Stomach (tissue), 4 donors: ENCODE measurements around the gene COLGALT1.

ENCODE experiments used
- POLR2A ChIP-seq, 4 donors: fragments of 450-650 bp; IDR thresholded peaks; one replicate each; pipeline ENCODE4 v1.6.1; 2016; ENCODE audit warnings: antibody characterized with exemption in 4 of 4, control low read depth in 2 of 4, mild to moderate bottlenecking in 1 of 4, moderate library complexity in 1 of 4
- POLR2AphosphoS5 ChIP-seq, 3 donors: sonication (generic); formaldehyde crosslinking; IDR thresholded peaks; one replicate each; pipeline ENCODE4 v1.6.1; 2016; ENCODE audit warnings: antibody characterized with exemption in 3 of 3
- TF ChIP-seq, protein P1 (sequence below), 7 experiments: fragments of 450-650 bp in 4 of 7; fragments of 200-600 bp in 3 of 7; sonication (generic) in 3 of 7; IDR thresholded peaks; one replicate each; pipeline ENCODE4 v1.5.1; 2016 to 2019; ENCODE audit warnings: antibody characterized with exemption in 7 of 7, control low read depth in 2 of 7, mild to moderate bottlenecking in 1 of 7

DNA sequence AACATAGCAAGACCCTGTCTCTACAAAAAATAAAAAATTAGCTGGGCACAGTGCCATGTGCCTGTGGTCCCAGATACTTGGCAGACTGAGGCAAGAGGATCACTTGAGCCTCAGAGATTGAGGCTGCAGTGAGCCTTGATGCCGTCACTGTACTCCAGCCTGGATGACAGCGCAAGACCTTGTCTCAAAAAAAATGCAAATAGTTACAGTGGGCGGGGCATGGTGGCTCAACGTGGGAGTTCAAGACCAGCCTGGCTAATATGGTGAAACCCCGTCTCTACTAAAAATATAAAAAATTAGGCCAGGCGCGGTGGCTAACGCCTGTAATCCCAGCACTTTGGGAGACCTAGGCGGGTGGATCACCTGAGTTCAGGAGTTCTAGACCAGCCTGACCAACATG lies 35.5 kb upstream of the COLGALT1 start:
- TF ChIP-seq, protein P1, sequence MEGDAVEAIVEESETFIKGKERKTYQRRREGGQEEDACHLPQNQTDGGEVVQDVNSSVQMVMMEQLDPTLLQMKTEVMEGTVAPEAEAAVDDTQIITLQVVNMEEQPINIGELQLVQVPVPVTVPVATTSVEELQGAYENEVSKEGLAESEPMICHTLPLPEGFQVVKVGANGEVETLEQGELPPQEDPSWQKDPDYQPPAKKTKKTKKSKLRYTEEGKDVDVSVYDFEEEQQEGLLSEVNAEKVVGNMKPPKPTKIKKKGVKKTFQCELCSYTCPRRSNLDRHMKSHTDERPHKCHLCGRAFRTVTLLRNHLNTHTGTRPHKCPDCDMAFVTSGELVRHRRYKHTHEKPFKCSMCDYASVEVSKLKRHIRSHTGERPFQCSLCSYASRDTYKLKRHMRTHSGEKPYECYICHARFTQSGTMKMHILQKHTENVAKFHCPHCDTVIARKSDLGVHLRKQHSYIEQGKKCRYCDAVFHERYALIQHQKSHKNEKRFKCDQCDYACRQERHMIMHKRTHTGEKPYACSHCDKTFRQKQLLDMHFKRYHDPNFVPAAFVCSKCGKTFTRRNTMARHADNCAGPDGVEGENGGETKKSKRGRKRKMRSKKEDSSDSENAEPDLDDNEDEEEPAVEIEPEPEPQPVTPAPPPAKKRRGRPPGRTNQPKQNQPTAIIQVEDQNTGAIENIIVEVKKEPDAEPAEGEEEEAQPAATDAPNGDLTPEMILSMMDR (IDR thresholded peaks at IDR 0.05): no peak
- TF ChIP-seq POLR2AphosphoS5 (IDR thresholded peaks at IDR 0.05) (no peak), POLR2A (IDR thresholded peaks at IDR 0.05) (no peak)
